Karpas-422 (cell line): Measurements from ENCODE around the gene XRCC3. TPM values are rescaled to one million over a fixed set of nuclear protein-coding genes. Genes with fewer than 3 reads are reported as not detected.

Source experiments
- DNase-seq: peaks from one replicate; pipeline ENCODE4 v3.0.0-alpha.2; 2015
- H2AFZ ChIP-seq: fragments of 200-600 bp; sonication (generic); 2 replicates; pipeline ENCODE4 v1.6.1; 2014; ENCODE audit warnings: antibody characterized with exemption, low read length, mixed read lengths
- H3K27ac ChIP-seq: fragments of 200-600 bp; sonication (generic); 2 replicates; pipeline ENCODE4 v1.5.1; 2014; ENCODE audit warnings: mild to moderate bottlenecking, low read length, moderate library complexity
- H3K27me3 ChIP-seq: fragments of 200-600 bp; sonication (generic); 2 replicates; pipeline ENCODE4 v1.6.1; 2014; ENCODE audit warnings: low read length, mixed read lengths
- H3K36me3 ChIP-seq: fragments of 200-600 bp; sonication (generic); 2 replicates; pipeline ENCODE4 v1.6.1; 2014; ENCODE audit warnings: low read length, mixed read lengths; ENCODE audit not compliant: insufficient read depth
- H3K4me1 ChIP-seq: fragments of 200-600 bp; sonication (generic); 2 replicates; pipeline ENCODE4 v1.6.1; 2014; ENCODE audit warnings: mild to moderate bottlenecking, low read length, mixed read lengths
- H3K4me2 ChIP-seq: fragments of 200-600 bp; sonication (generic); 2 replicates; pipeline ENCODE4 v1.6.1; 2014; ENCODE audit warnings: low read length, low read depth, mild to moderate bottlenecking; ENCODE audit not compliant: poor library complexity, severe bottlenecking
- H3K4me3 ChIP-seq: fragments of 200-600 bp; sonication (generic); 2 replicates; pipeline ENCODE4 v1.5.1; 2014; ENCODE audit warnings: mild to moderate bottlenecking, antibody characterized with exemption, low read length, mixed read lengths
- H3K79me2 ChIP-seq: fragments of 200-600 bp; sonication (generic); 2 replicates; pipeline ENCODE4 v1.6.1; 2014; ENCODE audit warnings: mild to moderate bottlenecking, low read length, mixed read lengths
- H3K9ac ChIP-seq: fragments of 200-600 bp; sonication (generic); 2 replicates; pipeline ENCODE4 v1.6.0; 2014; ENCODE audit warnings: low read length
- H3K9me2 ChIP-seq: fragments of 200-600 bp; sonication (generic), shearing (Covaris generic); replicated peaks from 2 replicates; pipeline ENCODE4 v1.6.0; 2014; ENCODE audit warnings: mild to moderate bottlenecking, low read length, moderate library complexity; ENCODE audit not compliant: insufficient read depth
- H3K9me3 ChIP-seq: fragments of 300-700, 200-600 bp; sonication (generic); 2 replicates; pipeline ENCODE4 v1.6.1; 2014; ENCODE audit warnings: low read length, mixed read lengths
- H4K20me1 ChIP-seq: fragments of 200-600 bp; sonication (generic); 2 replicates; pipeline ENCODE4 v1.6.1; 2014; ENCODE audit warnings: mild to moderate bottlenecking, antibody characterized with exemption, low read length, low read depth; ENCODE audit not compliant: insufficient read depth
- total RNA-seq: library from RNA; depleted of rRNA; stranded (reverse); fragments of >200 nt; shearing (Covaris generic); gene quantifications from 2 replicates; pipeline ENCODE4 v1.2.3, GENCODE V29; 2014; ENCODE audit warnings: low replicate concordance

Gene XRCC3
- total RNA-seq, 1 experiment from 2014 or later: 36.7 TPM

GRCh38 chr14:103731916-103732867, 16.9 kb upstream of the XRCC3 start:
- Histone ChIP-seq H3K9me2 (no peaks in the 10 kb centered on the region), H3K4me1 (no peaks in the 10 kb centered on the region), H3K9me3 (no peaks in the 10 kb centered on the region), H3K9ac (no peak overlapping the region), H3K79me2 (no peaks in the 10 kb centered on the region), H3K36me3 (peaks cover 6% of the 10 kb centered on the region; the same call in 1 of the 2 replicates), H4K20me1 (no peaks in the 10 kb centered on the region; the same call in 1 of the 2 replicates), H3K4me3 (no peak overlapping the region), H3K27me3 (no peaks in the 10 kb centered on the region), H3K4me2 (no peak overlapping the region), H2AFZ (no peak overlapping the region), H3K27ac (no peak overlapping the region)
- no peak for DNase-seq

GRCh38 chr14:103731481-103731880, 16.2 kb upstream of the XRCC3 start:
- no peak overlapping the region for H3K9ac ChIP-seq
- H4K20me1 ChIP-seq: peaks cover 3% of the 10 kb centered on the region; the same call in 1 of the 2 replicates
- H2AFZ ChIP-seq: no peak overlapping the region
- H3K4me2 ChIP-seq: no peak overlapping the region
- H3K4me3 ChIP-seq: no peak overlapping the region
- no peak for DNase-seq
- H3K79me2 ChIP-seq: peaks cover under 1% of the 10 kb centered on the region; the same call in 1 of the 2 replicates
- no peak overlapping the region for H3K27ac ChIP-seq
- H3K4me1 ChIP-seq: no peaks in the 10 kb centered on the region
- no peaks in the 10 kb centered on the region for H3K9me2 ChIP-seq
- no peaks in the 10 kb centered on the region for H3K9me3 ChIP-seq
- H3K27me3 ChIP-seq: no peaks in the 10 kb centered on the region
- H3K36me3 ChIP-seq: peaks cover 6% of the 10 kb centered on the region; the same call in 1 of the 2 replicates

GRCh38 chr14:103730490-103731035, 15.3 kb upstream of the XRCC3 start:
- no peak overlapping the region for H3K27ac ChIP-seq
- DNase-seq: no peak
- no peak overlapping the region for H3K4me3 ChIP-seq
- no peaks in the 10 kb centered on the region for H3K27me3 ChIP-seq
- peaks cover 9% of the 10 kb centered on the region for H3K79me2 ChIP-seq
- no peaks in the 10 kb centered on the region for H3K4me1 ChIP-seq
- H3K9ac ChIP-seq: no peak overlapping the region
- H3K4me2 ChIP-seq: no peak overlapping the region
- H3K36me3 ChIP-seq: peaks cover 10% of the 10 kb centered on the region
- no peaks in the 10 kb centered on the region for H3K9me3 ChIP-seq
- H3K9me2 ChIP-seq: no peaks in the 10 kb centered on the region
- H2AFZ ChIP-seq: no peak overlapping the region
- H4K20me1 ChIP-seq: peaks cover 4% of the 10 kb centered on the region; the same call in 1 of the 2 replicates

- no peak overlapping the region for H3K4me2 ChIP-seq
- no peaks in the 10 kb centered on the region for H3K4me1 ChIP-seq
- peaks cover 17% of the 10 kb centered on the region for H3K79me2 ChIP-seq
- H3K27me3 ChIP-seq: no peaks in the 10 kb centered on the region
- peaks cover 8% of the 10 kb centered on the region; the same call in 1 of the 2 replicates for H4K20me1 ChIP-seq
- H3K9ac ChIP-seq: no peak overlapping the region
- H2AFZ ChIP-seq: no peak overlapping the region
- no peak overlapping the region for H3K27ac ChIP-seq
- H3K9me2 ChIP-seq: no peaks in the 10 kb centered on the region
- no peaks in the 10 kb centered on the region for H3K9me3 ChIP-seq
- no peak for DNase-seq
- no peak overlapping the region for H3K4me3 ChIP-seq
- peaks cover 10% of the 10 kb centered on the region for H3K36me3 ChIP-seq
Measured at GRCh38 chr14:103729496-103730448, 14.5 kb upstream of the XRCC3 start.

DNA sequence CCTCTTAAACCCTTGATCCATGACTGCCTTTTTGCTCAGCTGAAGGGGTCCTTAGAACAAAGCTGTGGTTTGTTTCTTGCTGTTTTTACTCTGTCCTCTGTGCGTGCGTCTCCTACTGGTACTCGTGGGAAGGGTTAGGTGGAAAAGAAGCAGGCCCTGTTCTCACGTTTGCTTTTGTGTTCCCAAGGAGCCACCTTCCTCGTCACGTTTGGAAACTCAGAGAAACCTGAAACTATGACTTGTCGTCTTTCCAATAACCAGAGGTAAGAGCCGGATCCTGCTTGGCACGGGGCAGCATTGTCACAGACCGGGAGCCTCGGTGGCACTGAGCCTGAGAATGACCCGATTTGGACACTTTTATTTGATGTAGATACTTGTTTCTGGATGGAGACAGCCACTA, 13.5 kb upstream of the XRCC3 start:
- Histone ChIP-seq H3K9ac (no peak overlapping the region), H3K79me2 (peaks cover 26% of the 10 kb centered on the region), H4K20me1 (peaks cover 12% of the 10 kb centered on the region; the same call in 1 of the 2 replicates), H3K9me2 (no peaks in the 10 kb centered on the region), H2AFZ (no peak overlapping the region), H3K4me1 (no peaks in the 10 kb centered on the region), H3K4me3 (no peak overlapping the region), H3K9me3 (no peaks in the 10 kb centered on the region), H3K27me3 (no peaks in the 10 kb centered on the region), H3K27ac (no peak overlapping the region), H3K36me3 (peaks cover 10% of the 10 kb centered on the region), H3K4me2 (no peak overlapping the region)
- DNase-seq: no peak

DNA sequence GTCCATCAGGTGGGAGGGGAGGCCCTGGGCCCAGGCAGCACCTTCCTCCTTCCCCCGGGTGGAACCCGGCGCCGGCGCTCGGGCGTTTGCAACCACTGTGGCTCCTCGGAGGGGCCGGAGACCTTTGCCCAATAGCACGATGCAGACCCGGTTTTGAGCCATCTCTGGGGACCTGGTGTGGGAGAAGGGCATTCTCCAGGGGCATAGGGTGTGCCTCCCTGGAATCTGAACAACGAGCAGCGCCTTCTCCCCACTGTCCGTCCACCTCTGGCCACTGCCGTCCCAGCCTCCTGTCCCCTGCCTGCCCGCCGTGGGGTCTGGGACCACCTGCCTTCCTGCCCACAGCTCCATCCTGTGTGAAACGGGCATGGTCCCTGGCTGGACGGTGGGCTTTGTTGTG, 12.9 kb upstream of the XRCC3 start:
- H3K9ac ChIP-seq: no peak overlapping the region
- H4K20me1 ChIP-seq: peaks cover 12% of the 10 kb centered on the region; the same call in 1 of the 2 replicates
- H3K36me3 ChIP-seq: peaks cover 10% of the 10 kb centered on the region
- no peaks in the 10 kb centered on the region for H3K27me3 ChIP-seq
- no peaks in the 10 kb centered on the region for H3K9me3 ChIP-seq
- no peaks in the 10 kb centered on the region for H3K4me1 ChIP-seq
- H3K79me2 ChIP-seq: peaks cover 32% of the 10 kb centered on the region
- H3K9me2 ChIP-seq: no peaks in the 10 kb centered on the region
- H3K27ac ChIP-seq: no peak overlapping the region
- H2AFZ ChIP-seq: no peak overlapping the region
- H3K4me2 ChIP-seq: no peak overlapping the region
- H3K4me3 ChIP-seq: no peak overlapping the region
- DNase-seq: no peak

DNA sequence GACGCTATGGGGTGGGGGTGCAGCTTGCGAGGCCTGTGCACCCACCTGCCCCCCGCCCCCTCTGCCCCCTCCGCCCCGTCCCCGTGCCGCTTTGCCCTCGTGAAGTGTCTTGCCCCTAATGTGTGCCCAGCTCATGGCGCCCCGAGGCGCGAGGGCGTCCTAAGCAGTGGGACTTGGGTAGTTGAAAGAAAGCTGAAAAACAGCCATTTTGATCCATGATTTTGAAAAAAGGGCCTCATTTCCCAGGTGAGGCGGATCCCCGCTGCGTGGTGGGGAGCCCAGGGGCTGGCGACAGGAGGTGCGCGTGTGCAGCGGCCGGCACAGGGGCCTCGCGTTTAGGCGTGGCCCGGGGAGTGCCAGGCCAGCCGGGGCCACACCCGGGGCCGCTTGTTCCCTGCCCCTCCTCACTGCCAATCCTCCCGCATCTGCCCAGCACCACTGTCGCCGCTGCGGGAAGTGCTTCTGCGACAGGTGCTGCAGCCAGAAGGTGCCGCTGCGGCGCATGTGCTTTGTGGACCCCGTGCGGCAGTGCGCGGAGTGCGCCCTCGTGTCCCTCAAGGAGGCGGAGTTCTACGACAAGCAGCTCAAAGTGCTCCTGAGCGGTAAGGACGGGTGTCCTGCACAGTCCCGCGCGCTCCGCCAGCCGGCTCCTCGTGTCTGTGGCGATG, 12.2 kb upstream of the XRCC3 start:
- Histone ChIP-seq H3K79me2 (peaks cover 36% of the 10 kb centered on the region), H3K9me3 (no peaks in the 10 kb centered on the region), H3K4me1 (no peaks in the 10 kb centered on the region), H3K4me2 (no peak overlapping the region), H4K20me1 (peaks cover 12% of the 10 kb centered on the region; the same call in 1 of the 2 replicates), H3K27me3 (no peaks in the 10 kb centered on the region), H3K36me3 (peaks cover 10% of the 10 kb centered on the region), H2AFZ (no peak overlapping the region), H3K4me3 (no peak overlapping the region), H3K9me2 (no peaks in the 10 kb centered on the region), H3K27ac (no peak overlapping the region), H3K9ac (no peak overlapping the region)
- DNase-seq: no peak
